ENCODE results near the gene CLN3. TPM values are rescaled to one million over a fixed set of nuclear protein-coding genes. Genes with fewer than 3 reads are reported as not detected.
"Not testable (repeated sequence)": the region's sequence is repeated elsewhere in the genome, so short reads cannot be mapped to it uniquely, and the experiment has no call there.

CLN3 gene
- total RNA-seq, 4 donors from 2014 or later: 32.2 to 52.7 (median 43.6) TPM

GRCh38 chr16:28501258-28502232, 9.7 kb upstream of the CLN3 start:
- DNase-seq (ENCODE audit: low spot score in 2 of 2): no peak
- intact Hi-C loops (cut with DNase I; ENCODE audit: low total_unique reads): no loop called here
- 86 to 88% methylated on average over 19 of the region's 19 CpGs for WGBS, 2 donors
- TF ChIP-seq CTCF (IDR thresholded peaks at IDR 0.05) (no peak), POLR2A (IDR thresholded peaks at IDR 0.05) (no peak)
- no peak overlapping the region for H3K4me3 ChIP-seq (ENCODE audit: low read depth, poor library complexity, severe bottlenecking)

DNA sequence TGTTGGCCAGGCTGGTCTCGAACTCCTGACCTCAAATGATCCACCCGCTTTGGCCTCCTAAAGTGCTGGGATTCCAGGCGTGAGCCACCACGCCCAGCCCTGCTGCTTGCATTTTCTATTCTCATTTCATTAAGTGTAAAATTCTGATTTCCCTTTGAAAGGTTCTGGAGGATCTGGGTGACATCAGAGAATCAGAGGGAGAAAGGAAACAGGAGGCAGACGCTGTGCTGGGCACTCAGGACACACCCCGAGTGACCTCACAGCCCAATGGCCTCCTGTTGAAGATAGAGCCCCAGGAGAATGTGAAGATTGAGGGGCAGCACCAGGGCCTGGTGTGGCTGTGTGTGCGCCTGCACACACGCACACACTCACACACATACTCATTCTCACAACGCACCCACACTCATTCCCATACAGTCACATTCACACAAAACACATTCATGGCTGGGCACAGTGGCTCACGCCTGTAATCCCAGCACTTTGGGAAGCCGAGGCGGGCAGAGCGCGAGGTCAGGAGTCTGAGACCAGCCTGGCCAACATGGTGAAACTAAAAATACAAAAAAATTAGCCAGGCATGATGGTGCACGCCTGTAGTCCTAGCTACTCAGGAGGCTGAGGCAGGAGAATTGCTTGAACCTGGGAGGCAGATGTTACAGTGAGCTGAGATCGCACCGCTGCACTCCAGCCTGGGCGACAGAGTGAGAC, 8.8 kb upstream of the CLN3 start:
- intact Hi-C loops (cut with DNase I; ENCODE audit: low total_unique reads); H3K4me3 ChIP-seq (ENCODE audit: low read depth, poor library complexity, severe bottlenecking); DNase-seq (ENCODE audit: low spot score in 2 of 2): not testable (repeated sequence)
- 77 to 79% methylated on average over 18 of the region's 18 CpGs for WGBS, 2 donors

GRCh38 chr16:28499854-28500253, 8.0 kb upstream of the CLN3 start:
- no peak overlapping the region for H3K4me3 ChIP-seq (ENCODE audit: low read depth, poor library complexity, severe bottlenecking)
- DNase-seq (ENCODE audit: low spot score in 2 of 2): no peak
- TF ChIP-seq CTCF (IDR thresholded peaks at IDR 0.05) (no peak), POLR2A (IDR thresholded peaks at IDR 0.05) (no peak)
- WGBS, 2 donors: 79 to 84% methylated on average over 10 of the region's 10 CpGs
- intact Hi-C loops (cut with DNase I; ENCODE audit: low total_unique reads): no loop called here

DNA sequence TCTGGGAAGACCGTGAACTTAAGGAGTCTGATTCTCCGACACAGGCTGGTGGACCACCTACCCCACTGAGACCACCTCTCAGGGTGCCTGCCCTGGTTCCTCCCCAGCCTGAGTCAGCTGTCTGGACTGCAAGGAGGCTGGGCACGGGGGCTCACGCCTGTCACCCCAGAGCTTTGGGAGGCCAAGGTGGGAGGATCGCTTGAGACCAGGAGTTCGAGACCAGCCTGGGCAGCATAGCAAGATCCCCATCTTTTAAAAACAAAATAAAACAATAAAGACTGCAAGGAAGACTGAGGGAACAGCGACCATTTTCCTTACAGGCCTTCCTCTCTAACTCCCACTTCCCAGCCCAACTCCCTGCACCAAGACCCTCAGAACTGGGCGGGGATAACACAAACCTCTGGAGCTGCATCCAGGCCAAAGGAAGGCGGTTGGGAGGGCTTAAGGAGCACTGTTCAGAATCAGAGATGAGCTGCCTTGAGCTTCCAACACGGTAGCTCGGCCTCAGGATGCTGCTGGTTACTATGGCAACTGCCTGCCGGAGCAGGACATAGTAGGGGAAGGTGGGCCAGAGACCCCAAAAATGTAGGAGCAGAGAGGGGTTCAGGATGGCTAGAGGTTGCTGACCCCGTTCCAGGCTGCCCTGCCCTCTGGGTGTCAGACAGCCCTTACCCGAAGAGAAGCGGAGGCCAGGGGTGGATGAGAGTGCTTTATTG, 7.0 kb upstream of the CLN3 start:
- no peak for DNase-seq (ENCODE audit: low spot score in 2 of 2)
- H3K4me3 ChIP-seq (ENCODE audit: low read depth, poor library complexity, severe bottlenecking): no peak overlapping the region
- WGBS, 2 donors: 87 to 89% methylated on average over 14 to 15 of the region's 15 CpGs
- TF ChIP-seq CTCF (IDR thresholded peaks at IDR 0.05) (no peak), POLR2A (IDR thresholded peaks at IDR 0.05) (no peak)
- intact Hi-C loops (cut with DNase I; ENCODE audit: low total_unique reads): no loop called here

DNA sequence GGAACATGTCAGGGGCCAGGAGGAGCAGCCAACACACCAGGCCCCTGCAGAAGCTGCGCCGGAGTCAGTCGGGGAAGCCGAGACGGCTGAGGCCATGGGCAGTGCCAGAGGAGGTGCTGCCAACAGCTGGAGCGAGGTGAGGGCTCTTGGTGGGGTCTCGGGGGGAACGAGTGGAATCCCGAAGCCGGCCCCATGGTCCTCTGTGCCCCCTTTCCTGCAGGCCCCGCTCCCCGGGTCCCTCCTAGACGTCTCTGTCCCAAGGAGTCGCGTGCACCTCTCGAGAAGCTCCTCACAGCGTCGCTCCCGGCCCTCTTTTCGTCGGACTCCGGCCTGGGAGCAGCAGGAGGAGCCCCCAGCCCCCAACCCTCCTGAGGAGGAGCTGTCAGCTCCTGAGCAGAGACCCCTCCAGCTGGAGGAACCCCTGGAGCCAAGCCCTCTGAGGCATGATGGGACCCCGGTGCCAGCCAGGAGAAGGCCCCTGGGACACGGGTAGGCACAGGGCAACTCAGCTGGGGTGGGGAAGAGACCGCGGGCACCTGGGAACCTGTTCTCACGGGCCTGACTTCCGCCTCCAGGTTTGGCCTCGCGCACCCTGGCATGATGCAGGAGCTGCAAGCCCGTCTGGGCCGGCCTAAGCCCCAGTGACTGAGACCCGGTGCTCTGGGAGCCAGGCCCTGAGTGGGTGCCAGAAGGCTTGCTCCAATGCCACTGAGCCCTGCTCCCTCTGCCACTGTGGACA, 6.2 kb upstream of the CLN3 start:
- intact Hi-C loops (cut with DNase I; ENCODE audit: low total_unique reads): no loop called here
- TF ChIP-seq POLR2A (IDR thresholded peaks at IDR 0.05) (no peak), CTCF (IDR thresholded peaks at IDR 0.05) (no peak)
- WGBS, 2 donors: 84 to 85% methylated on average over 21 to 24 of the region's 33 CpGs
- no peak overlapping the region for H3K4me3 ChIP-seq (ENCODE audit: low read depth, poor library complexity, severe bottlenecking)
- DNase-seq (ENCODE audit: low spot score in 2 of 2): no peak

All from lower leg skin (tissue), 4 donors.